GM06990 (cell line): ENCODE measurements around the gene TNFAIP8L3.

Experiments used
- DNase-seq: peaks from one replicate; pipeline ENCODE4 v3.0.0-alpha.2; 2011; ENCODE audit not compliant: insufficient read length; ENCODE audit errors: extremely low read depth
- H3K27me3 ChIP-seq: replicated peaks from 2 replicates; pipeline ENCODE4 v1.6.0; 2011; ENCODE audit warnings: low read length; ENCODE audit not compliant: control insufficient read depth, insufficient read depth
- H3K36me3 ChIP-seq: 2 replicates; pipeline ENCODE4 v1.5.1; 2011; ENCODE audit warnings: low read length; ENCODE audit not compliant: control insufficient read depth, insufficient read depth
- H3K4me3 ChIP-seq: replicated peaks from 2 replicates; pipeline ENCODE4 v1.5.1; 2011; ENCODE audit warnings: low read depth, mild to moderate bottlenecking, control low read depth, low read length
- TF ChIP-seq, protein P1 (sequence below): IDR thresholded peaks from 2 replicates; pipeline ENCODE4 v1.5.1; 2011; ENCODE audit warnings: low read length, control low read depth, mild to moderate bottlenecking, inconsistent platforms; ENCODE audit not compliant: insufficient read depth, poor library complexity, severe bottlenecking

TNFAIP8L3 gene

DNA sequence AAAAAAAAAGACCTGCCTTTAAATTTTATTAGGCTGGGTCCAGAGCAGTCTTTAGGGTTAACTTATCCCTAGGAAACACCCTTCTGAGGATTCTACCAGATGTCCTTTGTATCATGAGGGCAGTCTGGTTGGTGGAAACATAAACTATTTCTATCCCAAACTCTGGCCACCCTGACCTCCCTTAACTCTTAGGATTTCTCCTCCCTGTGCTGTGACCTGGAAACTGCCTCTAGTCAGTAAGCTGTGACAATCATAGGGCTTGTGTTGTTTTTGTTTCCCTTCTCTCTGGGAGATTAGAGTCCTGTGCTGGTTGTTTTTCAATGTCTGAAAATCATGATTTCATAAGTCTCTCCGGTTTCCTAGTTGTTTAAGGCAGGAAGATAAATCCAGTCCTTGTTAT lies 78.1 kb downstream of the TNFAIP8L3 start:
- TF ChIP-seq, protein P1, sequence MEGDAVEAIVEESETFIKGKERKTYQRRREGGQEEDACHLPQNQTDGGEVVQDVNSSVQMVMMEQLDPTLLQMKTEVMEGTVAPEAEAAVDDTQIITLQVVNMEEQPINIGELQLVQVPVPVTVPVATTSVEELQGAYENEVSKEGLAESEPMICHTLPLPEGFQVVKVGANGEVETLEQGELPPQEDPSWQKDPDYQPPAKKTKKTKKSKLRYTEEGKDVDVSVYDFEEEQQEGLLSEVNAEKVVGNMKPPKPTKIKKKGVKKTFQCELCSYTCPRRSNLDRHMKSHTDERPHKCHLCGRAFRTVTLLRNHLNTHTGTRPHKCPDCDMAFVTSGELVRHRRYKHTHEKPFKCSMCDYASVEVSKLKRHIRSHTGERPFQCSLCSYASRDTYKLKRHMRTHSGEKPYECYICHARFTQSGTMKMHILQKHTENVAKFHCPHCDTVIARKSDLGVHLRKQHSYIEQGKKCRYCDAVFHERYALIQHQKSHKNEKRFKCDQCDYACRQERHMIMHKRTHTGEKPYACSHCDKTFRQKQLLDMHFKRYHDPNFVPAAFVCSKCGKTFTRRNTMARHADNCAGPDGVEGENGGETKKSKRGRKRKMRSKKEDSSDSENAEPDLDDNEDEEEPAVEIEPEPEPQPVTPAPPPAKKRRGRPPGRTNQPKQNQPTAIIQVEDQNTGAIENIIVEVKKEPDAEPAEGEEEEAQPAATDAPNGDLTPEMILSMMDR = no peak
- H3K36me3 ChIP-seq = no peaks in the 10 kb centered on the region
- H3K4me3 ChIP-seq = no peak overlapping the region
- DNase-seq = no peak
- no peaks in the 10 kb centered on the region for H3K27me3 ChIP-seq

DNA sequence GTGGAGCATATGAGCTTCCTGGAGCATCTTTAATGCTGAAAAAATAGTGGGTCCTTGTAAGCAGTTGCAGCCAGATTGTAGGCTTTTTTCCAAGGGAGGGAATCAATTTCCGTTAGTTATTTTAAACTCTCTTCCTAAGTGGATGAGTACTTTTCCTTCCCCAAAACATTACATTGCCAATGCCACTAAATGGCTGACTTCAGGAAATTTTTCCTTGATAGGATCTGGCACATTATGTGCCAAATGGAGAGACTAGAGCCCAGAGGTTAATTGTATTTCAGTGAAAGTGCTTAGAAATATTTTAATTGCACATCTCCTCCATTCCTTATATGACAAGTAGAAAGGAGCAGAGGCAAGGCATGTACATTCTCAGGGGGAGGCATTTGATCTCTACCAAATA lies 83.5 kb downstream of the TNFAIP8L3 start:
- DNase-seq = no peak
- Histone ChIP-seq H3K4me3 (no peak overlapping the region), H3K27me3 (no peaks in the 10 kb centered on the region), H3K36me3 (no peaks in the 10 kb centered on the region; the same call in 1 of the 2 replicates)
- TF ChIP-seq, protein P1 = no peak

DNA sequence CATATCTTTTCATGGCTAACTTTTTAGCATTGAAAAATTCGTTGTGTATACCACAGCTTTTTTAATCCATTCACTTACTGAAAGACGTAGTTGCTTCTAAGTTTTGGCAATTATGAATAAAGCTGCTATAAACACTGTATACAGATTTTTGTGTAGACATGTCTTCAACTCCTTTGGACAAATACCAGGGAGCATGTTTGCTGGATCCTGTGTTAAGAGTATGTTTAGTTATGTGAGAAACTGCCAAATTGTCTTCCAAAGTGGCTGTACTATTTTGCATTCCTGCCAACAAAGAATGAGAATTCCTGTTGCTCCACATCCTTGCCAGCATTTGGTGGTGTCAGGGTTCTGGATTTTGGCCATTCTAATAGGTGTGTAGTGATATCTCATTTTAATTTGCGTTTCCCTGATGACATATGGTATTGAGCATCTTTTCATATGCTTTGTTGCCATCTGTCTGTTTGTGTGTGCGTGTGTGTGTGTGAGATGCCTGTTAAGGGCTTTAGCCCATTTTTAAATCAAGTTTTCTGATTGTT lies 87.5 kb downstream of the TNFAIP8L3 start:
- Histone ChIP-seq H3K4me3 (no peak overlapping the region), H3K36me3 (no peaks in the 10 kb centered on the region; the same call in none of the 2 replicates), H3K27me3 (no peaks in the 10 kb centered on the region)
- TF ChIP-seq, protein P1 = no peak
- no peak for DNase-seq
